GM12878 (cell line): Measurements from ENCODE around the gene DTWD2. TPM values are rescaled to one million over a fixed set of nuclear protein-coding genes. Genes with fewer than 3 reads are reported as not detected.
A peak's percentile ranks its signal among the peaks of the same experiment; 100 is the strongest.

ENCODE experiments used
- ATAC-seq: fragments of 200-7000 bp; cut with Tn5 transposase; 3 replicates; pipeline ENCODE4 v1.9.1; 2020; ENCODE audit warnings: mild to moderate bottlenecking, moderate library complexity
- BruUV-seq: library from RNA; stranded (reverse); fragments of 400-500 nt; replicated peaks from 2 replicates; lab custom pipeline; 2021; lab: Mats Ljungman, UMichigan
- CTCF ChIA-PET: fragments of 300-600 bp; sonication (Branson Sonifier 250); formaldehyde crosslinking; extraction: SDS; loops from one replicate; lab custom pipeline; 2021; ENCODE audit warnings: inconsistent platforms; lab: Yijun Ruan, JAX
- POLR2A ChIA-PET: fragments of 350-600 bp; formaldehyde crosslinking; extraction: SDS; loops from one replicate; lab custom pipeline; 2021; ENCODE audit warnings: inconsistent platforms; lab: Charles Lee
- RAD21 ChIA-PET: fragments of 300-600 bp; sonication (Branson Sonifier 250); formaldehyde crosslinking; loops from one replicate; lab custom pipeline; 2023; ENCODE audit warnings: antibody characterized with exemption; ENCODE audit not compliant: unreplicated experiment; lab: Charles Lee
- SMC1A ChIA-PET: fragments of 300-600 bp; sonication (Branson Sonifier 250); formaldehyde crosslinking; loops from one replicate; lab custom pipeline; 2023; ENCODE audit not compliant: unreplicated experiment, uncharacterized antibody; lab: Charles Lee
- DNase-seq: peaks from one replicate; pipeline ENCODE4 v3.0.0-alpha.2; 2011; ENCODE audit warnings: low read depth, low spot score
- FAIRE-seq: peaks from 3 replicates; lab custom pipeline; 2011; peaks lifted over from hg19 to GRCh38; lab: Jason Lieb, UNC
- H2AFZ ChIP-seq: 2 replicates; pipeline ENCODE4 v1.6.0; 2011; ENCODE audit warnings: low read depth, low read length, control low read depth; ENCODE audit not compliant: control insufficient read depth
- H3K27ac ChIP-seq: 2 replicates; pipeline ENCODE4 v1.5.1; 2011; ENCODE audit warnings: control low read depth; ENCODE audit not compliant: control insufficient read depth, insufficient read depth
- H3K27me3 ChIP-seq, 2 experiments: replicated peaks in 1 of 2; 2 replicates each; pipeline versions ENCODE4 v1.6.0 to v1.6.1; 2011; ENCODE audit warnings: low read length in 1 of 2; ENCODE audit not compliant: control insufficient read depth in 2 of 2, insufficient read depth in 2 of 2
- H3K36me3 ChIP-seq, 2 experiments: 2 replicates each; pipeline ENCODE4 v1.5.1; 2011; ENCODE audit warnings: low read length in 1 of 2; ENCODE audit not compliant: control insufficient read depth in 2 of 2, insufficient read depth in 2 of 2
- H3K4me1 ChIP-seq: 2 replicates; pipeline ENCODE4 v1.6.1; 2011; ENCODE audit warnings: mild to moderate bottlenecking, low read length, moderate library complexity, mixed read lengths; ENCODE audit not compliant: control insufficient read depth, insufficient read depth
- H3K4me2 ChIP-seq: 2 replicates; pipeline ENCODE4 v1.6.0; 2011; ENCODE audit warnings: control low read depth; ENCODE audit not compliant: control insufficient read depth, insufficient read depth
- H3K4me3 ChIP-seq: fragments of 200-600 bp; sonication (generic); 2 replicates; pipeline ENCODE4 v1.5.1; 2016
- H3K79me2 ChIP-seq: 2 replicates; pipeline ENCODE4 v1.6.0; 2011; ENCODE audit warnings: low read length; ENCODE audit not compliant: control insufficient read depth, insufficient read depth
- H3K9ac ChIP-seq: 2 replicates; pipeline ENCODE4 v1.8.0; 2011; ENCODE audit warnings: low read length, control low read depth, mixed read lengths; ENCODE audit not compliant: control insufficient read depth, insufficient read depth
- H3K9me3 ChIP-seq: replicated peaks from 3 replicates; pipeline ENCODE4 v1.5.1; 2011; ENCODE audit warnings: mild to moderate bottlenecking, low read length; ENCODE audit not compliant: control insufficient read depth, insufficient read depth
- H4K20me1 ChIP-seq: 2 replicates; pipeline ENCODE4 v1.6.0; 2011; ENCODE audit not compliant: control insufficient read depth, insufficient read depth
- BCL11A ChIP-seq: IDR thresholded peaks from 2 replicates; pipeline ENCODE4 v1.6.1; 2011; ENCODE audit warnings: low read depth, low read length
- BRCA1 ChIP-seq: IDR thresholded peaks from 2 replicates; pipeline ENCODE4 v1.6.1; 2011; ENCODE audit warnings: low read depth, low read length, improper control_type of control experiment
- CBX3 ChIP-seq: fragments of 200-600 bp; sonication (generic); IDR thresholded peaks from 2 replicates; pipeline ENCODE4 v1.6.1; 2016; ENCODE audit warnings: low read depth, borderline replicate concordance
- CTCF ChIP-seq, 3 experiments: IDR thresholded peaks in 2 of 3; conservative IDR thresholded peaks in 1 of 3; 2 replicates each; pipeline ENCODE4 v1.5.1; 2011; ENCODE audit warnings: low read depth in 3 of 3, low read length in 3 of 3, mild to moderate bottlenecking in 3 of 3, control low read depth in 2 of 3, moderate library complexity in 2 of 3, inconsistent platforms in 1 of 3, mixed read lengths in 1 of 3; ENCODE audit not compliant: control insufficient read depth in 2 of 3, insufficient read depth in 1 of 3; ENCODE audit errors: extremely low read depth in 1 of 3
- E2F4 ChIP-seq: IDR thresholded peaks from 2 replicates; pipeline ENCODE4 v1.6.1; 2012; ENCODE audit warnings: low read depth, low read length, improper control_type of control experiment
- FOXK2 ChIP-seq: fragments of 450-650 bp; IDR thresholded peaks from 2 replicates; pipeline ENCODE4 v1.6.1; 2017; ENCODE audit warnings: mild to moderate bottlenecking, moderate library complexity
- HCFC1 ChIP-seq: fragments of 150-350 bp; IDR thresholded peaks from 2 replicates; pipeline ENCODE4 v1.6.1; 2014; ENCODE audit warnings: low read length
- KLF5 ChIP-seq: fragments of 450-650 bp; IDR thresholded peaks from 2 replicates; pipeline ENCODE4 v1.6.1; 2014; ENCODE audit warnings: mild to moderate bottlenecking; ENCODE audit not compliant: partially characterized antibody
- NR2F1 ChIP-seq: fragments of 450-650 bp; conservative IDR thresholded peaks from 2 replicates; pipeline ENCODE4 v1.6.1; 2017; ENCODE audit warnings: mild to moderate bottlenecking
- RAD21 ChIP-seq: IDR thresholded peaks from 2 replicates; pipeline ENCODE4 v1.6.1; 2011; ENCODE audit warnings: mild to moderate bottlenecking, low read depth, low read length, moderate library complexity; ENCODE audit not compliant: insufficient read depth
- RAD51 ChIP-seq: fragments of 450-650 bp; IDR thresholded peaks from 2 replicates; pipeline ENCODE4 v1.6.1; 2016; ENCODE audit warnings: moderate library complexity, mild to moderate bottlenecking, inconsistent platforms
- RUNX3 ChIP-seq: IDR thresholded peaks from 2 replicates; pipeline ENCODE4 v1.6.1; 2012; ENCODE audit warnings: low read length, inconsistent platforms
- SKIL ChIP-seq: fragments of 450-650 bp; IDR thresholded peaks from 2 replicates; pipeline ENCODE4 v1.6.1; 2017; ENCODE audit warnings: mild to moderate bottlenecking, low read depth, inconsistent platforms; ENCODE audit not compliant: poor library complexity, severe bottlenecking
- SMC3 ChIP-seq: IDR thresholded peaks from 2 replicates; pipeline ENCODE4 v1.6.1; 2011; ENCODE audit warnings: low read length, improper control_type of control experiment, borderline replicate concordance
- TAF1 ChIP-seq: IDR thresholded peaks from 2 replicates; pipeline ENCODE4 v1.6.1; 2011; ENCODE audit warnings: mild to moderate bottlenecking, low read depth, low read length, borderline replicate concordance
- TARDBP ChIP-seq: IDR thresholded peaks from 2 replicates; pipeline ENCODE4 v1.6.1; 2016; ENCODE audit warnings: borderline replicate concordance
- TBL1XR1 ChIP-seq: IDR thresholded peaks from 2 replicates; pipeline ENCODE4 v1.6.1; 2012; ENCODE audit warnings: low read depth, low read length, improper control_type of control experiment
- YY1 ChIP-seq: IDR thresholded peaks from 2 replicates; pipeline ENCODE4 v1.6.1; 2011; ENCODE audit warnings: low read depth, mild to moderate bottlenecking, low read length
- WGBS: methylation state at CpG from one replicate; pipeline ENCODE4 v1.1.6; 2016; ENCODE audit warnings: low lambda C conversion rate; ENCODE audit not compliant: insufficient replicate concordance, insufficient coverage; ENCODE audit errors: missing lambda C conversion rate; 5-methylcytosine and 5-hydroxymethylcytosine counted together
- in situ Hi-C: fragments of 300-500 bp; cut with MboI; formaldehyde crosslinking; loops from 9 replicates; pipeline ENCODE4 v1.14.3; 2018; ENCODE audit warnings: mixed read lengths
- intact Hi-C: fragments of 100-400 bp; cut with micrococcal nuclease; formaldehyde crosslinking; loops from one replicate; pipeline ENCODE4 v1.14.2; 2022; ENCODE audit not compliant: unreplicated experiment
- polyA plus RNA-seq, 11 experiments: library from polyadenylated mRNA; depleted of rRNA in 4 of 11; unstranded in 6 of 11; stranded (reverse) in 5 of 11; fragments of >200 nt; fragmentation: Nextera tagmentation in 4 of 11; fragmentation: Illumina TruSeq in 1 of 11; extraction: Ambion mirVana in 4 of 11; extraction: Trizol in 1 of 11; gene quantifications; 1 replicate in 1 of 11; 2 replicates in 10 of 11; pipeline versions ENCODE4 v1.2.1 to v1.2.3, GENCODE V29; 2011 to 2016; ENCODE audit warnings: inconsistent platforms in 2 of 11, missing spikeins in 2 of 11, low read depth in 1 of 11
- total RNA-seq, 4 experiments: library from RNA; depleted of rRNA in 3 of 4; stranded (reverse); fragments of >200 nt in 3 of 4; fragmentation: Illumina TruSeq in 1 of 4; extraction: Trizol in 1 of 4; gene quantifications; 2 replicates each; pipeline versions ENCODE4 v1.2.1 to v1.2.3, GENCODE V29; 2013 to 2021

DTWD2 gene
- total and polyA plus RNA-seq, 10 of the 15 experiments (the other 5 are each of a cell fraction or from before 2014, with no cell fraction given), result 0.93 to 8.4 (median 5.1) TPM

- no peak for TF ChIP-seq KLF5
- TF ChIP-seq E2F4, result no peak
- no peak for TF ChIP-seq RAD51
- no peak for TF ChIP-seq SKIL
- TF ChIP-seq RUNX3, result no peak
- TF ChIP-seq TBL1XR1, result no peak
Measured at GRCh38 chr5:118793091-118793490, 195.3 kb downstream of the DTWD2 start (continued).

- H3K27ac ChIP-seq, result no peak overlapping the region
- peak overlapping the region; percentile 64 for H2AFZ ChIP-seq
- ChIA-PET SMC1A (interaction anchor here (0.7 to 2.7 kb wide), 15 partner anchors 8 to 1341 kb away, joined by 3 to 13 read pairs (median 3); no protein-coding TSS in a partner anchor), POLR2A (no interaction called here), RAD21 (interaction anchor here (1.0 to 2.0 kb wide), 4 partner anchors 94 to 1337 kb away, joined by 3 to 11 read pairs (median 7); no protein-coding TSS in a partner anchor)
- no peaks in the 10 kb centered on the region for H3K79me2 ChIP-seq
- ATAC-seq, result peak; percentile 97
- H3K36me3 ChIP-seq, result no peaks in the 10 kb centered on the region
- H3K4me2 ChIP-seq, result no peak overlapping the region
- WGBS, result 25% methylated on average over 7 of the region's 7 CpGs
- no peaks in the 10 kb centered on the region for H3K9me3 ChIP-seq
- no peak overlapping the region for H3K9ac ChIP-seq
- in situ Hi-C loops, result loop anchor here (10.0 to 25.0 kb wide), 2 partner anchors 1205 to 1337 kb away; no protein-coding TSS in a partner anchor
- BruUV-seq, result no TSS peak
- peak; percentile 98 for FAIRE-seq
- 0 out of 2 replicates have a peak, but pooled peaks have one; percentile 32 for TF ChIP-seq YY1
- no peak for TF ChIP-seq HCFC1
- no peak for TF ChIP-seq NR2F1
- TF ChIP-seq TARDBP, result no peak
- TF ChIP-seq CBX3, result no peak
- TF ChIP-seq TAF1, result 0 out of 2 replicates have a peak, but pooled peaks have one; percentile 17
- TF ChIP-seq BCL11A, result no peak
- TF ChIP-seq CTCF (IDR thresholded peaks at IDR 0.05 in 2 of 3, conservative IDR thresholded peaks at IDR 0.05 in 1 of 3; ENCODE audit: control insufficient read depth in 2 of 3, extremely low read depth in 1 of 3, insufficient read depth in 1 of 3, low read depth in 3 of 3, low read length in 3 of 3), result peak; percentile 78 to 88 (median 84)
- TF ChIP-seq SMC3, result peak; percentile 90
- no peak for TF ChIP-seq BRCA1
- TF ChIP-seq FOXK2, result no peak
- peak; percentile 90 for TF ChIP-seq RAD21
- TF ChIP-seq, all 136 proteins: peak for 5
- intact Hi-C loops, result loop anchor here (1.0 to 5.0 kb wide), 6 partner anchors 95 to 1337 kb away; no protein-coding TSS in a partner anchor
- CTCF ChIA-PET, result interaction anchor here (0.6 to 4.7 kb wide), 29 partner anchors 8 to 1337 kb away, joined by 3 to 25 read pairs (median 3); no protein-coding TSS in a partner anchor
- Histone ChIP-seq H3K27me3 (no peaks in the 10 kb centered on the region), H3K4me1 (no peaks in the 10 kb centered on the region), H3K4me3 (no peak overlapping the region), H4K20me1 (no peaks in the 10 kb centered on the region)
- peak; percentile 36 for DNase-seq
Measured at GRCh38 chr5:118791926-118792734, 196.2 kb downstream of the DTWD2 start.
